SK-N-SH (cell line): ENCODE measurements around the gene PRDX1. TPM values are rescaled to one million over a fixed set of nuclear protein-coding genes. Genes with fewer than 3 reads are reported as not detected.

Experiments
- CTCF ChIA-PET: fragments of 300-600, 350-600 bp; formaldehyde crosslinking; extraction: SDS; loops from one replicate; lab custom pipeline; 2021; lab: Yijun Ruan, JAX
- POLR2A ChIA-PET: fragments of 350-600 bp; sonication (Branson Sonifier 250); formaldehyde crosslinking; extraction: SDS; loops from one replicate; lab custom pipeline; 2020; ENCODE audit warnings: antibody characterized with exemption, inconsistent platforms; lab: Yijun Ruan, JAX
- DNase-seq: peaks from one replicate; pipeline ENCODE4 v3.0.0; 2012
- H2AFZ ChIP-seq: fragments of 200-600 bp; sonication (generic); 2 replicates; pipeline ENCODE4 v1.8.1; 2016; ENCODE audit warnings: antibody characterized with exemption, mild to moderate bottlenecking, low read depth
- H3F3A ChIP-seq: fragments of 200-600 bp; sonication (generic); replicated peaks from 2 replicates; pipeline ENCODE3; 2016; ENCODE audit warnings: antibody characterized with exemption, mild to moderate bottlenecking; ENCODE audit not compliant: insufficient read depth
- H3K27ac ChIP-seq, 2 experiments: fragments of 200-500 bp in 1 of 2; fragments of 200-600 bp in 1 of 2; sonication (Bioruptor generic) in 1 of 2; sonication (generic), shearing (Covaris generic) in 1 of 2; 2 replicates each; pipeline versions ENCODE4 v1.5.1 to v1.6.1; 2014 to 2016; ENCODE audit warnings: low read depth in 2 of 2, inconsistent platforms in 1 of 2, low read length in 1 of 2, mild to moderate bottlenecking in 1 of 2, mixed read lengths in 1 of 2
- H3K27me3 ChIP-seq: fragments of 200-600 bp; sonication (generic), shearing (Covaris generic); 2 replicates; pipeline ENCODE4 v1.6.1; 2016; ENCODE audit warnings: mixed run types; ENCODE audit not compliant: insufficient read depth
- H3K36me3 ChIP-seq, 2 experiments: fragments of 200-500 bp in 1 of 2; fragments of 200-600 bp in 1 of 2; sonication (Bioruptor generic) in 1 of 2; sonication (generic) in 1 of 2; replicated peaks in 1 of 2; 2 replicates each; pipeline versions ENCODE3 to v1.5.1; 2014 to 2016; ENCODE audit warnings: low read length in 1 of 2, mild to moderate bottlenecking in 1 of 2; ENCODE audit not compliant: insufficient read depth in 2 of 2, control insufficient read depth in 1 of 2
- H3K4me1 ChIP-seq, 2 experiments: fragments of 200-500 bp in 1 of 2; fragments of 200-600 bp in 1 of 2; sonication (Bioruptor generic) in 1 of 2; sonication (generic), shearing (Covaris generic) in 1 of 2; 2 replicates each; pipeline versions ENCODE4 v1.5.1 to v1.6.1; 2014 to 2016; ENCODE audit warnings: low read depth in 1 of 2, low read length in 1 of 2, mixed run types in 1 of 2; ENCODE audit not compliant: insufficient read depth in 2 of 2, control insufficient read depth in 1 of 2
- H3K4me2 ChIP-seq: fragments of 200-600 bp; sonication (generic), shearing (Covaris generic); 2 replicates; pipeline ENCODE4 v1.6.1; 2017; ENCODE audit warnings: mixed run types
- H3K4me3 ChIP-seq, 2 experiments: fragments of 200-500 bp in 1 of 2; fragments of 200-600 bp in 1 of 2; sonication (Bioruptor generic) in 1 of 2; sonication (generic), shearing (Covaris generic) in 1 of 2; 2 replicates each; pipeline versions ENCODE4 v1.5.1 to v1.8.1; 2014 to 2016; ENCODE audit warnings: low read depth in 2 of 2, inconsistent platforms in 1 of 2, low read length in 1 of 2, mild to moderate bottlenecking in 1 of 2, mixed read lengths in 1 of 2, moderate library complexity in 1 of 2
- H3K79me2 ChIP-seq: fragments of 200-600 bp; sonication (generic); 2 replicates; pipeline ENCODE4 v1.8.1; 2017; ENCODE audit warnings: mild to moderate bottlenecking; ENCODE audit not compliant: insufficient read depth
- H3K9ac ChIP-seq: fragments of 200-600 bp; sonication (generic); 2 replicates; pipeline ENCODE4 v1.6.1; 2017; ENCODE audit warnings: mixed run types
- H3K9me2 ChIP-seq: fragments of 200-600 bp; sonication (generic); 2 replicates; pipeline ENCODE4 v1.6.1; 2017; ENCODE audit warnings: mixed run types
- H3K9me3 ChIP-seq: fragments of 200-600 bp; sonication (generic); 2 replicates; pipeline ENCODE4 v1.6.1; 2017; ENCODE audit warnings: mixed run types, mild to moderate bottlenecking, moderate library complexity
- H4K20me1 ChIP-seq: fragments of 200-600 bp; sonication (generic); 2 replicates; pipeline ENCODE4 v1.6.1; 2017; ENCODE audit warnings: mild to moderate bottlenecking, mixed run types; ENCODE audit not compliant: insufficient read depth
- CHD2 ChIP-seq: fragments of 150-350 bp; IDR thresholded peaks from 2 replicates; pipeline ENCODE4 v1.6.1; 2018; ENCODE audit warnings: low read length; ENCODE audit not compliant: partially characterized antibody
- ELF1 ChIP-seq: IDR thresholded peaks from 2 replicates; pipeline ENCODE4 v1.4.0; 2012
- EZH2phosphoT487 ChIP-seq: fragments of 200-600 bp; sonication (generic); IDR thresholded peaks from 2 replicates; pipeline ENCODE4 v1.6.1; 2017; ENCODE audit warnings: low read depth, mixed run types, mild to moderate bottlenecking, antibody characterized with exemption, moderate library complexity, borderline replicate concordance
- GABPA ChIP-seq: IDR thresholded peaks from 2 replicates; pipeline ENCODE4 v1.4.0; 2012; ENCODE audit warnings: low read depth, mild to moderate bottlenecking
- JUND ChIP-seq: IDR thresholded peaks from 2 replicates; pipeline ENCODE4 v1.4.0; 2012
- MXI1 ChIP-seq: IDR thresholded peaks from 2 replicates; pipeline ENCODE4 v1.6.1; 2012; ENCODE audit warnings: mild to moderate bottlenecking, low read depth, low read length, improper control_type of control experiment
- NFIC ChIP-seq: IDR thresholded peaks from 2 replicates; pipeline ENCODE4 v1.4.0; 2012; ENCODE audit warnings: borderline replicate concordance
- NRF1 ChIP-seq: IDR thresholded peaks from 2 replicates; pipeline ENCODE4 v1.6.1; 2012; ENCODE audit warnings: low read depth, mild to moderate bottlenecking, low read length
- POLR2AphosphoS5 ChIP-seq: IDR thresholded peaks from 2 replicates; pipeline ENCODE4 v1.6.1; 2012; ENCODE audit warnings: low read depth, low read length
- RAD21 ChIP-seq: IDR thresholded peaks from 2 replicates; pipeline ENCODE4 v1.6.1; 2012; ENCODE audit warnings: mild to moderate bottlenecking, low read length
- RFX5 ChIP-seq: IDR thresholded peaks from 2 replicates; pipeline ENCODE4 v1.6.1; 2012; ENCODE audit warnings: mild to moderate bottlenecking, improper control_type of control experiment, low read length
- RXRA ChIP-seq: IDR thresholded peaks from 2 replicates; pipeline ENCODE4 v1.4.0; 2012; ENCODE audit warnings: low read depth, mild to moderate bottlenecking, borderline replicate concordance
- SIN3A ChIP-seq: IDR thresholded peaks from 2 replicates; pipeline ENCODE4 v1.6.1; 2012; ENCODE audit warnings: low read depth, mild to moderate bottlenecking, low read length, moderate library complexity, borderline replicate concordance
- SMC3 ChIP-seq: IDR thresholded peaks from 2 replicates; pipeline ENCODE4 v1.6.1; 2012; ENCODE audit warnings: low read depth, low read length, improper control_type of control experiment
- TAF1 ChIP-seq: IDR thresholded peaks from 2 replicates; pipeline ENCODE4 v1.6.1; 2012; ENCODE audit warnings: low read depth, mild to moderate bottlenecking, low read length, moderate library complexity, borderline replicate concordance
- TCF12 ChIP-seq: IDR thresholded peaks from 2 replicates; pipeline ENCODE4 v1.4.0; 2012
- TEAD4 ChIP-seq: IDR thresholded peaks from 2 replicates; pipeline ENCODE4 v1.4.0; 2012; ENCODE audit warnings: mild to moderate bottlenecking, borderline replicate concordance; ENCODE audit not compliant: insufficient read depth
- WGBS: methylation state at CpG from one replicate; pipeline ENCODE4 v1.1.6; 2017; ENCODE audit warnings: low lambda C conversion rate; 5-methylcytosine and 5-hydroxymethylcytosine counted together
- polyA plus RNA-seq, 3 experiments: library from polyadenylated mRNA; depleted of rRNA; stranded (reverse); fragments of >200 nt; gene quantifications; 2 replicates each; pipeline ENCODE4 v1.2.3, GENCODE V29; 2012
- TF ChIP-seq, protein P1 (sequence below): IDR thresholded peaks from 2 replicates; pipeline ENCODE4 v1.4.0; 2012; ENCODE audit warnings: low read depth, borderline replicate concordance
- TF ChIP-seq, protein P2 (sequence below): IDR thresholded peaks from 2 replicates; pipeline ENCODE4 v1.4.0; 2012; ENCODE audit warnings: low read depth, borderline replicate concordance

PRDX1 gene
- polyA plus RNA-seq, 1 of the 3 experiments (the other 2 are of a cell fraction), result 467 TPM

DNA sequence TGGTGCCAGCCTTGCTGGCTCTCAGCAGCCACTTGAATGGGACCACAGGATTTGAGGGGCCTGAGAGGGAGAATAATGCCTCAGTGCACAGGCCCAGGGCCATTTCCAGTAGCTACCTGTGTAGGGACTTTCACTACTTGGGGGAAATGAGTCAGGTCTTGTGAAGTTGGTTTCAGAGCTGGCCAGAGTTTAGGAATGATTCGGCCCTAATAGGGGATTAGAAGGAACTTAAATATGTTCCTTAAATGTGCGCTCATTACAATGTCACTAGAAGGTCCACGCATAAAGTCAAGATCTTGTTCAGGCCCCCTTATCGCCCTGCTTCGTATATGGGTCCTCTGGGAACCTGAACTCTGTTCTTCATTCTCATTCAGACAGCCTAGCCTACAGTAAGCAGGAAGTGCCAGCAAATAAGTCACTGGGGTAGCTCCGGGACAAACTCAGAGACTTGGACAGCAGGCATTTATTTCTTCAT lies 23.4 kb upstream of the PRDX1 start:
- no peak overlapping the region for H3K9ac ChIP-seq
- H3K27ac ChIP-seq, result no peak overlapping the region
- peak overlapping the region; percentile 35; the same call in 1 of the 2 replicates for H2AFZ ChIP-seq
- no peaks in the 10 kb centered on the region for H3F3A ChIP-seq
- ChIA-PET CTCF (interaction anchor here (1.1 to 1.2 kb wide), 3 partner anchors 25 to 33 kb away, joined by 3 to 6 read pairs (median 4); no protein-coding TSS in a partner anchor), POLR2A (interaction anchor here (1.4 kb wide), 1 partner anchor 23 kb away, joined by 5 read pairs; the partner anchor contains the start of gene PRDX1)
- no peak for DNase-seq
- H3K36me3 ChIP-seq, result no peaks in the 10 kb centered on the region
- no peaks in the 10 kb centered on the region for H3K4me1 ChIP-seq
- TF ChIP-seq SMC3 (no peak), JUND (no peak), TCF12 (no peak), RXRA (no peak), TEAD4 (no peak), CHD2 (no peak), MXI1 (no peak), NRF1 (no peak)
- no peaks in the 10 kb centered on the region for H4K20me1 ChIP-seq
- H3K9me3 ChIP-seq, result no peaks in the 10 kb centered on the region
- H3K4me3 ChIP-seq, result no peak overlapping the region
- H3K4me2 ChIP-seq, result no peak overlapping the region
- no peaks in the 10 kb centered on the region for H3K27me3 ChIP-seq
- no peaks in the 10 kb centered on the region for H3K79me2 ChIP-seq
- H3K9me2 ChIP-seq, result no peaks in the 10 kb centered on the region
- 84% methylated on average over 6 of the region's 6 CpGs for WGBS

DNA sequence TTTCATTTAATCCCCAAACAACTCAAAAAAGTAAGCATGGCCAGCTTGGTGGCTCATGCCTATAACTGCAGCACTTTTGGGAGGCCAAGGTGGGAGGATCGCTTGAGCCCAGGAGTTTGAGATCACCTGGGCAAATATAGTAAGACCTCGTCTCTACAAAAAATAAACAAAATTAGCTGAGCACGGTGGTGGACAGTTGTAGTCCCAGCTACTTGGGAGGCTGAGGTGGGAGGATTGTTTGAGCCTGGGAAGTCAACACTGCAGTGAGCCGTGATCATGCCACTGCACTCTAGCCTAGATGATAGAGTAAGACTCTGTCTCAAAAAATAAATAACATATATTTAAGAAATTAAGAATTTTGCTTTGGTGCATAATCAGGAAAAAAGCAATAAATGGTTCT lies 22.8 kb upstream of the PRDX1 start:
- no peak for DNase-seq
- Histone ChIP-seq H3K4me1 (no peaks in the 10 kb centered on the region), H3K27ac (no peak overlapping the region), H2AFZ (no peak overlapping the region), H4K20me1 (no peaks in the 10 kb centered on the region), H3K27me3 (no peaks in the 10 kb centered on the region), H3K36me3 (no peaks in the 10 kb centered on the region), H3K9me2 (no peaks in the 10 kb centered on the region), H3K4me2 (no peak overlapping the region), H3K9ac (no peak overlapping the region), H3K9me3 (no peaks in the 10 kb centered on the region), H3K4me3 (no peak overlapping the region), H3F3A (no peaks in the 10 kb centered on the region), H3K79me2 (no peaks in the 10 kb centered on the region)
- ChIA-PET POLR2A (interaction anchor here (1.4 kb wide), 1 partner anchor 23 kb away, joined by 5 read pairs; the partner anchor contains the start of gene PRDX1), CTCF (interaction anchor here (1.1 to 1.2 kb wide), 2 partner anchors 26 to 32 kb away, joined by 3 to 6 read pairs; no protein-coding TSS in a partner anchor)
- WGBS, result 86% methylated on average over 4 of the region's 4 CpGs
- TF ChIP-seq CHD2, result no peak
- TF ChIP-seq EZH2phosphoT487, result no peak
- no peak for TF ChIP-seq ELF1
- no peak for TF ChIP-seq JUND
- TF ChIP-seq NRF1, result no peak
- TF ChIP-seq RXRA, result no peak

DNA sequence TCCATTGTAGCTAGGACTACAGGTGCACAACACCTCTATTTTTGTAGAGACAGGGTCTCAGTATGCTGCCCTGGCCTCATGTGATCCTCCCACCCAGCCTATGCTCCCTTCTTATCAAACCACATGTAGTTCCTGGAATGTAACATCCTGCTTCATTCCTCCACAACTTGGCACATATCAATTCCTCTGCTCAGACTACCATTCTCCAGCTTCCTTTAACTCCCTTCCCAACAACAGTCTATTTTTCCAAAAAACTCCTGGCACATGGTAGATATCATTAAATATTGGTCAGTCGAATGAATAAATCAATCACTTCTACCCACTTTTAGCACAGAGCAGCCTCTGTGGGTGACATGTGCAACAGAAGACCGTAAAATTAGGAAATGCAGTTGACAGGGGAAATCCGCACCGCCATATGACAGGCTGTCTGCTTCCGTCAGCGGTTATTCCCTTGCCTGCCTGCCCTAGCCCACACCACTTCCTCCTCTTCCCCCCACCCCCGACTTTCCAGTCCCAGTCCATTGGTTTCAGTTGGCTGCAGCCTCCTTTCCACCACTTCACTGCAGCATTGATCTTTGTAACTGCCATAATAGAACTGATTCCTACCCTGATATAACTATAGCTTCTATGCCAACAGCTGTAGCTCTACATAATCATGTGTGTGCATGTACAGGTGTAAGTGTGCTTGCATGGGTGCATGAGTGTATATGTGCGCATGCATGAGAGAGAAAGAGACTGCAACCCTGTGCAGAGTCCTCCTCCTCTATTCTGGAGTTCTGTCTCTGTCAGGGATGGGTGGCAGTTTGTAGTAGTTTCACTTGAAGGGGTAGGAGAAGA lies 22.1 kb upstream of the PRDX1 start:
- ChIA-PET CTCF (interaction anchor here (0.6 kb wide), 1 partner anchor 14 kb away, joined by 3 read pairs; no protein-coding TSS in a partner anchor), POLR2A (interaction anchor here (1.4 kb wide), 1 partner anchor 22 kb away, joined by 5 read pairs; the partner anchor contains the start of gene PRDX1)
- no peaks in the 10 kb centered on the region for H4K20me1 ChIP-seq
- H2AFZ ChIP-seq, result no peak overlapping the region
- no peaks in the 10 kb centered on the region for H3K9me2 ChIP-seq
- H3K27me3 ChIP-seq, result no peaks in the 10 kb centered on the region
- no peak overlapping the region for H3K4me3 ChIP-seq
- no peak overlapping the region for H3K9ac ChIP-seq
- no peak overlapping the region for H3K4me2 ChIP-seq
- DNase-seq, result no peak
- H3K36me3 ChIP-seq, result no peaks in the 10 kb centered on the region
- no peaks in the 10 kb centered on the region for H3K4me1 ChIP-seq
- no peak overlapping the region for H3K27ac ChIP-seq
- WGBS, result 77% methylated on average over 8 of the region's 8 CpGs
- H3K9me3 ChIP-seq, result no peaks in the 10 kb centered on the region
- H3F3A ChIP-seq, result no peaks in the 10 kb centered on the region
- no peaks in the 10 kb centered on the region for H3K79me2 ChIP-seq
- TF ChIP-seq NFIC (no peak), POLR2AphosphoS5 (no peak), SIN3A (no peak), RAD21 (no peak), EZH2phosphoT487 (no peak), CHD2 (no peak), RXRA (no peak), RFX5 (no peak), GABPA (no peak), TEAD4 (no peak), TAF1 (no peak)
- TF ChIP-seq, protein P1, sequence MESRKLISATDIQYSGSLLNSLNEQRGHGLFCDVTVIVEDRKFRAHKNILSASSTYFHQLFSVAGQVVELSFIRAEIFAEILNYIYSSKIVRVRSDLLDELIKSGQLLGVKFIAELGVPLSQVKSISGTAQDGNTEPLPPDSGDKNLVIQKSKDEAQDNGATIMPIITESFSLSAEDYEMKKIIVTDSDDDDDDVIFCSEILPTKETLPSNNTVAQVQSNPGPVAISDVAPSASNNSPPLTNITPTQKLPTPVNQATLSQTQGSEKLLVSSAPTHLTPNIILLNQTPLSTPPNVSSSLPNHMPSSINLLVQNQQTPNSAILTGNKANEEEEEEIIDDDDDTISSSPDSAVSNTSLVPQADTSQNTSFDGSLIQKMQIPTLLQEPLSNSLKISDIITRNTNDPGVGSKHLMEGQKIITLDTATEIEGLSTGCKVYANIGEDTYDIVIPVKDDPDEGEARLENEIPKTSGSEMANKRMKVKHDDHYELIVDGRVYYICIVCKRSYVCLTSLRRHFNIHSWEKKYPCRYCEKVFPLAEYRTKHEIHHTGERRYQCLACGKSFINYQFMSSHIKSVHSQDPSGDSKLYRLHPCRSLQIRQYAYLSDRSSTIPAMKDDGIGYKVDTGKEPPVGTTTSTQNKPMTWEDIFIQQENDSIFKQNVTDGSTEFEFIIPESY, result no peak
- TF ChIP-seq, protein P2, sequence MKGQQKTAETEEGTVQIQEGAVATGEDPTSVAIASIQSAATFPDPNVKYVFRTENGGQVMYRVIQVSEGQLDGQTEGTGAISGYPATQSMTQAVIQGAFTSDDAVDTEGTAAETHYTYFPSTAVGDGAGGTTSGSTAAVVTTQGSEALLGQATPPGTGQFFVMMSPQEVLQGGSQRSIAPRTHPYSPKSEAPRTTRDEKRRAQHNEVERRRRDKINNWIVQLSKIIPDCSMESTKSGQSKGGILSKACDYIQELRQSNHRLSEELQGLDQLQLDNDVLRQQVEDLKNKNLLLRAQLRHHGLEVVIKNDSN, result no peak
